Activated T-cell treated with anti-CD3 and anti-CD28 coated beads, Interleukin-2, amount 50 U/mL, for 48 hours (primary cell): ENCODE results near the gene CILP2.

Experiments used
- DNase-seq, 2 experiments: peaks; one replicate each; pipeline ENCODE4 v3.0.0-alpha.2; 2020

CILP2 gene

GRCh38 chr19:19544954-19545591 is 7.0 kb downstream of the CILP2 start:
- no peak for DNase-seq

GRCh38 chr19:19545707-19546106 is 7.6 kb downstream of the CILP2 start:
- no peak for DNase-seq

- DNase-seq: no peak
Measured at GRCh38 chr19:19546751-19547162, 8.7 kb downstream of the CILP2 start.

- no peak for DNase-seq
Measured at GRCh38 chr19:19547674-19548336, 9.7 kb downstream of the CILP2 start.

- no peak for DNase-seq
Measured at GRCh38 chr19:19548915-19549759, 11.1 kb downstream of the CILP2 start.

GRCh38 chr19:19549804-19550464 is 11.9 kb downstream of the CILP2 start:
- no peak for DNase-seq

GRCh38 chr19:19550485-19550929 is 12.4 kb downstream of the CILP2 start:
- DNase-seq: no peak

GRCh38 chr19:19550972-19551852 is 13.1 kb downstream of the CILP2 start:
- no peak for DNase-seq

GRCh38 chr19:19551853-19552192 is 13.8 kb downstream of the CILP2 start:
- no peak for DNase-seq

- peak; percentile 56 to 58 for DNase-seq
Measured at GRCh38 chr19:19552798-19553197, 14.7 kb downstream of the CILP2 start.

- no peak for DNase-seq
Measured at GRCh38 chr19:19553670-19554069, 15.6 kb downstream of the CILP2 start.

GRCh38 chr19:19554074-19555023 is 16.3 kb downstream of the CILP2 start:
- DNase-seq: peak; percentile 78 to 81

- DNase-seq: no peak
Measured at GRCh38 chr19:19558055-19558454, 20.0 kb downstream of the CILP2 start.

- DNase-seq: no peak
Measured at GRCh38 chr19:19558636-19559035, 20.6 kb downstream of the CILP2 start.

GRCh38 chr19:19559931-19560330 is 21.9 kb downstream of the CILP2 start:
- DNase-seq: no peak

- no peak for DNase-seq
Measured at GRCh38 chr19:19561946-19562664, 24.0 kb downstream of the CILP2 start.

- peak; percentile 38 to 46 for DNase-seq
Measured at GRCh38 chr19:19562665-19563347, 24.7 kb downstream of the CILP2 start.

- DNase-seq: no peak
Measured at GRCh38 chr19:19563348-19563848, 25.3 kb downstream of the CILP2 start.

GRCh38 chr19:19566306-19566705 is 28.2 kb downstream of the CILP2 start:
- no peak for DNase-seq
